NCI-H460 (cell line): ENCODE results near the gene CCDC47. TPM values are rescaled to one million over a fixed set of nuclear protein-coding genes. Genes with fewer than 3 reads are reported as not detected.

ENCODE experiments used
- DNase-seq: peaks from one replicate; pipeline ENCODE4 v3.0.0-alpha.2; 2016; ENCODE audit warnings: low read depth; ENCODE audit errors: extremely low read depth
- total RNA-seq: library from RNA; depleted of rRNA; stranded (reverse); fragments of >200 nt; shearing (Covaris generic); gene quantifications from 2 replicates; pipeline ENCODE4 v1.2.3, GENCODE V29; 2014

Gene CCDC47
- total RNA-seq, 1 experiment from 2014 or later: 79.2 TPM

- DNase-seq: no peak
Observed at GRCh38 chr17:63786117-63786516, 12.7 kb upstream of the CCDC47 start.

DNA sequence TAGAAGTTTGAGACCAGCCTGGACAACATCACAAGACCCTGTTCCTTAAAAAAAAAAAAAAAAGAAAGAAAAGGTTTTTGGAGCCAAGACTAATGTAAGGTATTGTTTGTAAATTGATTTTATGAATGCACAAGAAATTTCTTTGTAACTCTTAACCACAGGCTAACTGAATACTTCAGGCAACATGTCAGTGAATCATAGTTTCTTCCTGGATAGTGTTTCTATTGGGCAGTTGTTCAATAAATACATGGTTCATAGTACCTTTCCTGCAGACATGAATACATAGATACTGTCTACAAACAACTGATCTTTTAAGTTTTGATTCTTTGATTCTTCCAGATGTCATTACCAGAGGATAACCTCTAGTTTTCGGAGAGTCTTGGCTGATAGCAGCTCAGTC lies 12.2 kb upstream of the CCDC47 start:
- DNase-seq: no peak

GRCh38 chr17:63783522-63783921 lies 10.1 kb upstream of the CCDC47 start:
- no peak for DNase-seq

DNA sequence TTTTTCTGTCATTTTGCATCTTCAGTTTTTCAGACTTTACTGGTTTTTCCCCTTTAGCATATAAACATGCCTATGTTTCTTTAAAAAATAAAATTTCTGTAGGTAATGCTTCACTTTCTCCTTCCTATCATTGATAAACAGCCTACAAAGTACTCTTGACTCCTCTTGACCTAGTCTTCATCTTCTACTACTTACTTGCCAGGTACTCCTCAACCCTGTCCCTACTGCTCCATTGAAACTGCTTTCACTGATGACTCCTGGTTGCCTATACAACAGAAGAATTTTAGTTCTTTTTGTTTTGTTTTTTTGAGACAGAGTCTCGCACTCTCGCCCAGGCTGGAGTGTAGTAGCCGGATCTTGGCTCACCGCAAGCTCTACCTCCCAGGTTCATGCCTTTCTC lies 7.5 kb upstream of the CCDC47 start:
- DNase-seq: no peak

- DNase-seq: no peak
Observed at GRCh38 chr17:63780507-63780906, 7.1 kb upstream of the CCDC47 start.

GRCh38 chr17:63775420-63775819 lies 2.0 kb upstream of the CCDC47 start:
- DNase-seq: no peak

DNA sequence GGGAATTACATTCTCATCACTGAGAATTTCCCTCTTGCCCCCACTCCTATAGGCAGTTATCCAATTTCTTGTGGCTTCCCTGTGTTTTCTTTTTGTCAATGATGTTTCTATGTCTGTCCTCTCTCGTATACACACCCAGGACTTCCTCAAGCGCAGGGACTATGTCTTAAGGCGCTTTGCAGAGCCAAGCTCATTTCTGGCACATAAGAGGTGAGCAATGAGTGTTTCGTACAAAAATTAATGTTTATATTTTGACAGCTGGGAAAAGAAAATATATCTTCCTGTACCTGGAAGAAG lies 1.5 kb upstream of the CCDC47 start:
- no peak for DNase-seq

GRCh38 chr17:63774141-63774968 lies 958 bp upstream of the CCDC47 start, which contains the start of gene DDX42:
TSS of gene DDX42 (plus strand) at chr17:63774170. CDS start at chr17:63787050, 12,880 bp downstream.
- peak; percentile 42 for DNase-seq

DNA sequence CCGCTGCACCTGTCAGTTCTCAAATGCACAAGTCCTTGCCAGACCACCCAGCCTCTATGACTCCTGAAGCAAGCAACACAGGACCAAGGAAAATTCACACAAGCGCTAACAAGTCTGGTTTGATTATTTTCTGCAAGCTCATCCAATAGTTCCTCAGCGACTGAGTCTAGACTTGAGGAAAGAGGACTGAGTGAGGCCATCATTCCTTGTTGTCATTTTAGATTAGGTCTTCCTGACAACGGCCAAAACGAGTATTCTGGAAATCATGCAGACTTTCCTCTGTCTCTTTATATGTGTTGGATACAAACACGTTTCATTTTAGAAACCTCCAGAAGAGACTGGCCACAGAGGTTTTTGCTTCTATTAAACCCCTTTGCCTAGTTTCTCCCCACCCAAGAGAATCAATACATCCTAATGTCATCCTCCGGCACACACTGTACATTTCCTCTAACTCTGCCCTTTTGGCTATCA lies 561 bp downstream of the CCDC47 start:
- no peak for DNase-seq

GRCh38 chr17:63768433-63768832 lies 5.0 kb downstream of the CCDC47 start:
- DNase-seq: no peak

DNA sequence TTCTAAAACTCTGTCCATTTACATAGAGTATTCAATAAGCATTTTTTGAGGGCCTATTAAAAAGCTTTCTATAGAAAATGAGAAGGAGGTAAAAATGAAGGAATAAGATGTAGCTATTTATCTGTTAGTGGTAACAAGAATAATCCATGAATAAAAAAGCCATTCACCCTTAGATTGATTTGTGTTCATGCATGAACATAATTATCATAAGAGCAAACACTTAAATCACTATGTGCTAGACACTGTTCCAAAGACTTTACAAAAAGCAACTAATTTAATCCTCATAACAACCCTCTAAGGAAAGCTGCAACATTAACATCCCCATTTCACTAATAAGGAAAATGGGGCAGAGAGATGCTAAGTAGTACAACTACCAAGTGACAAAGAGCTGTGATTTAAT lies 6.6 kb downstream of the CCDC47 start:
- DNase-seq: no peak

DNA sequence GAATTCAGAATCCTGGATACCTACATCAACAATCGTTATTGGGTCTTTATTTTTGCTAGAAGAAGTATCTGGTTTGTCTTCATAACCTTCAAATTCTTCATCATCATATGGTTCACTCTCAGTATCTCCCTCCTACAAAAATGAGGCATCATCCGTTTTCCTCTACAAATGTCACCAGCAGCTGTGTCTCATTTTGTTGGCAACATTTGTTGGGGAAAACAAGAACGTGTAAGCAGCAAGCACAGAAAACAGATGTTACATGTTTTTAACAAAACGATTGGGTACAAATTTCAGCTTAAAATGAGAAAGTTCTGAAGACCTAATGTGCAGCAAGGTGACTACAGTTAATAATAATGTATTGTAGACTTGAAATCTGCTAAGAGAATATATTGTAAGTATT lies 8.7 kb downstream of the CCDC47 start:
- no peak for DNase-seq

DNA sequence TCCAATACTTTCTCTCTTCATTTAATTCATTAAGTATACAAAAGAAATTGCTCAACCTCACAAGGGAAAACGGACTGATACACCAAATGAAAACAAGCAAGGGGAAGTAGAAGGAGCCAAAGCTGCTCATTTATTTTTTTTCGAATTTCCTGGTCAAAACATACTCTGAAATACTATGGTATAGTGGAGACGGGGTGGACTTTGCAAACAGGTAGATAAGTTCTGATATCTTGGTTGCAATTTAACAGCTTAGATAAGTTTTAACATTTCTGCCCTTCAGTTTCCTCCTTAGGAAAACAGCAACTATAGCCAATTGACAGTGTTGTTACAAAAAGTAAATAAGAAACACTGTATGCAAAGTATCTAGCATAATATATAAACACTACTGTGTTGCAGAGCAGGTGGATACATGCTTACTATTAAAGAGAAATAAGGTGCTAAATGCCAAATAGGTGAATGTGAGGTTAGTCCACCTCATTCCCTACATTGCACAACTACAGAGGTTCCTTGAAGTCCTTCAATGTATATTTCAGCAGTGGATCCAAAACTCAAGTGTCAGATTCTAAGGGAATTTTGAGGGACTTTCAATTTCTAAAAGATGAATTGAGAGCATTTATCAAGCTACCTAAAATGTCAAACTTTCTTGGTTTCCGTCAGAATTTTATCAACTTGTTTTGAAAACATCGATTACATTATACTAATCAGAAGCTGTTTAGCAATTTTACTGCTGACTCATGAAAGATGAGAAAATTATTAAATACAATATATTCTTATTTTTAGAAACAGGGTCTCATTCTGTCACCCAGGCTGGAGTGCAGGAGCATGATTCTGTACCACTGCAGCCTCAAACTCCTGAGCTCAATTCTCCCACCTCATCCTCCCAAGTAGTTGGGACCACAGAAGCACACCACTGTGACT lies 11.0 kb downstream of the CCDC47 start:
- no peak for DNase-seq

- DNase-seq: no peak
Observed at GRCh38 chr17:63760771-63761539, 12.4 kb downstream of the CCDC47 start.

DNA sequence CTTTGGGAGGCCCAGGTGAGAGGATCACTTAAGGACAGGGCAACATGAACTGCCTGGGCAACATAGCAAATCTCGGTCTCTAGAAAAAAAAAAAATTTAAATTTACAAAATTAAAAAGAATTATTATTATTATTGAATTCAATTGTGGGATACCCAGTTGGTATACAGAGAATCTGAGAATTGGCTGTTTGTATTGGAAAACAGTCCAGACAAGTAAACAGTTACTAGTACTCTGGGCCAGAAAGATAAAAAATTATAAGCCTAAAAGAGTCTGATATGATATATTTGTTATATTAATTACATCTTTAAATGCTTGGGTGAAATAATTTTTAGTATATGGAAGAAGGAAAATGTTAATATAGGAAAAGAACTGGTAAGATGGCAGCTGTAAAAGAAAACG lies 15.0 kb downstream of the CCDC47 start:
- no peak for DNase-seq

- no peak for DNase-seq
Observed at GRCh38 chr17:63754046-63754445, 19.4 kb downstream of the CCDC47 start.

- no peak for DNase-seq
Observed at GRCh38 chr17:63753215-63753614, 20.2 kb downstream of the CCDC47 start.

DNA sequence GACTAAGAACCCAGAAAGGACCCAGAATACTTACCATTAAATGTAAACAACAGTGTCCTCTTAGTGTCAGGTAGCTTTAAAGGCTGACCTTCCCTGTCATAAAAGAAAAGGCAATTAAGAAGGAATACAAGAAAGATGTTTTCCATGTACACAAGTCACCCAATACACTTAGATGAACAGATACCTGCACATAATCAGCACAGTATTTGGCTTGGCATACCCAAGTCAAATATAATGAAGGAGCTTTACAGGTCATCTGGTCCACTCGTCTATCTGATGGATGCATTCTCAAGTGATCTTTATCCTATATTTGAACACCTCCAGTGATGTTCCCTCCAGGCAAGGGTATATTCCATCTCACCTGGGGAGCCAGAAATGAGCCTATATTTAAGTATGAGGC lies 20.7 kb downstream of the CCDC47 start:
- DNase-seq: no peak

DNA sequence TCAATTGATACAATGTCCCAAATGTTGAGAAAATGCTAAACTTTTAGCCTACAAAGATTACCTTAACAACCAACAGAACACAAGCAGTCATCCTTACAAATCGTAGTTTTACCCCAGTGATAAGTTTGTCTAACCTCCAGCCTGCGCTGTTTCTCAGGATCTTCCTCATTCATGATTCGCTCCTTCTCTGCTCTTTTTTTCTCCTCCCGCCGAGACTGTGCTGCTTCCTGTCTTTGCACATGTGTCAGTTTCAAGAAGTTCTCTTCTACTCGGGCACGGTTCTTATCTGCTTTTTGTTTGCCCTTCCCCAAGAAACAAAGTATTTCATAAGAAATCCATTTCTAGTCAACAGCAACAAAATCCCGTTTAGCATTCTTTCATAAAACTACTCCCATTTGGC lies 21.6 kb downstream of the CCDC47 start:
- DNase-seq: no peak

DNA sequence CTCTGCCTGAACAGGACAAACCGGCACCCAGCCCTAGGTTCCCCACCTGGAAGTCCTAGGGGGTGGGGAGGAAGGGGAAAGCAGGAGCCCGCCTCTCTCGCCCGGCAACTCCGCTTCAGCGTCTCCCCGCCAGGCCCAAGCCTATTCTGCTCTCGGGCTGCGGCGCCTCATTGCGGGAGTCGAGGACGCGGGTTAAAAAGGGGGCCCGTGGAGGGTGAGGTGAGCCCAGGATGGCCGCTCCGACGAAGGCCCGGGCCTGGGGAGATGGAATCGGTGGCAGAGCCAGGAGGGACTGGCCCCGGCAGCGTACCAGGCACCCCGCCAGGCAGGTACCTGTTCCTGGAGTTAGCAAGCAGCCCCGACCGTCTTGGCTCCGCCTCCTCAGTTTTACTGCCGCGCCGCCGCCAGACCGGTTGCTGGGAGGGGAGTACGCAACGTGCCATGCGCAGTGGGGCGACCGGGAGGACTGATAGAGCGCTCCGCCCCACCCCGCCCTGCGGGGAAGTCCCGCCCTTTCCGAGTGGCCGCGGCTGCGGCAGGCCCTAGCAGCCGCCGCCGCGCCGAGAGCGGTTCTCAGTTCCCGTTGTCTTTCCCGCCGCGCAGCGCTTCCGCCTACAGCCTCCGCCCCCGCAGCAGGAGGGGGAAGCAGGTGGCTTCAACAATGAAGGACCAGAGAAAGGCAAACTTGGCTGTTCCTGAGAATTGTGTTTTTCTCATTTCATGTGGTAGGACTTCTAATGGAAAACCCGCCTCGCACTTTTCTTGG lies 31.8 kb downstream of the CCDC47 start, which contains the start of gene STRADA:
TSS of gene STRADA (minus strand) at position 392 of the 766 bp plus-strand sequence. CDS start 13,430 bp downstream, outside the sequence.
- peak; percentile 96 for DNase-seq
